Skin of body (tissue), 2 donors: ENCODE measurements around the gene ZNF778. TPM values are rescaled to one million over a fixed set of nuclear protein-coding genes. Genes with fewer than 3 reads are reported as not detected.

Experiments
- DNase-seq: peaks from one replicate; lab custom pipeline; 2025; lab: John Stamatoyannopoulos, UW
- total RNA-seq: library from RNA; depleted of rRNA; stranded (reverse); fragments of >200 nt; gene quantifications from one replicate; pipeline ENCODE4 v1.2.3, GENCODE V29; 2014

ZNF778 gene
- total RNA-seq, 1 donor from 2014 or later = 4.7 TPM

- DNase-seq = no peak
Measured at GRCh38 chr16:89193576-89194293, 23.8 kb upstream of the ZNF778 start.

GRCh38 chr16:89194340-89195311 is 22.9 kb upstream of the ZNF778 start:
- DNase-seq = no peak

GRCh38 chr16:89195521-89196171 is 21.9 kb upstream of the ZNF778 start:
- DNase-seq = no peak

- DNase-seq = no peak
Measured at GRCh38 chr16:89197033-89197632, 20.4 kb upstream of the ZNF778 start.

- DNase-seq = no peak
Measured at GRCh38 chr16:89197633-89198416, 19.7 kb upstream of the ZNF778 start.

- no peak for DNase-seq
Measured at GRCh38 chr16:89198417-89199240, 18.9 kb upstream of the ZNF778 start.

- DNase-seq = no peak
Measured at GRCh38 chr16:89199241-89200123, 18.0 kb upstream of the ZNF778 start.

- DNase-seq = no peak
Measured at GRCh38 chr16:89200124-89200849, 17.2 kb upstream of the ZNF778 start, which contains the start of gene SLC22A31. Gene SLC22A31, minus strand, starts transcription at chr16:89200537. Its CDS starts 36 bp downstream, at chr16:89200501.

- DNase-seq = no peak
Measured at GRCh38 chr16:89200850-89201411, 16.6 kb upstream of the ZNF778 start.

- no peak for DNase-seq
Measured at GRCh38 chr16:89201439-89202377, 15.8 kb upstream of the ZNF778 start.

GRCh38 chr16:89202422-89203215 is 14.9 kb upstream of the ZNF778 start:
- no peak for DNase-seq

GRCh38 chr16:89207993-89208392 is 9.5 kb upstream of the ZNF778 start:
- no peak for DNase-seq

- DNase-seq = no peak
Measured at GRCh38 chr16:89209522-89210044, 7.9 kb upstream of the ZNF778 start.

GRCh38 chr16:89210165-89210903 is 7.2 kb upstream of the ZNF778 start:
- DNase-seq = no peak
